NCI-H1436 treated with DMSO at 0.1 percent for 48 hours (cell line): ENCODE measurements around the gene BPHL.
"Not testable (repeated sequence)": the region's sequence is repeated elsewhere in the genome, so short reads cannot be mapped to it uniquely, and the experiment has no call there.

ENCODE experiments used
- DNase-seq: peaks from one replicate; lab custom pipeline; 2025; lab: John Stamatoyannopoulos, UW

Gene BPHL

GRCh38 chr6:3156184-3157130, 37.9 kb downstream of the BPHL start:
- not testable (repeated sequence) for DNase-seq

- no peak for DNase-seq
Observed at GRCh38 chr6:3157131-3157933, 38.8 kb downstream of the BPHL start, which contains the start of gene TUBB2A. TUBB2A (minus strand) TSS chr6:3157544; CDS start chr6:3157463, 81 bp downstream.

GRCh38 chr6:3159805-3160781, 41.6 kb downstream of the BPHL start:
- DNase-seq: peak; percentile 68

GRCh38 chr6:3162067-3162497, 43.6 kb downstream of the BPHL start:
- no peak for DNase-seq

- DNase-seq: no peak
Observed at GRCh38 chr6:3162565-3163247, 44.2 kb downstream of the BPHL start.

GRCh38 chr6:3163248-3163594, 44.7 kb downstream of the BPHL start:
- no peak for DNase-seq

- DNase-seq: no peak
Observed at GRCh38 chr6:3164388-3164787, 45.9 kb downstream of the BPHL start.

- no peak for DNase-seq
Observed at GRCh38 chr6:3165631-3166534, 47.4 kb downstream of the BPHL start.

- DNase-seq: not testable (repeated sequence)
Observed at GRCh38 chr6:3166535-3167225, 48.2 kb downstream of the BPHL start.

- DNase-seq: not testable (repeated sequence)
Observed at GRCh38 chr6:3168046-3168445, 49.5 kb downstream of the BPHL start.

- not testable (repeated sequence) for DNase-seq
Observed at GRCh38 chr6:3170676-3171075, 52.2 kb downstream of the BPHL start.

- not testable (repeated sequence) for DNase-seq
Observed at GRCh38 chr6:3171313-3172175, 53.0 kb downstream of the BPHL start.

- not testable (repeated sequence) for DNase-seq
Observed at GRCh38 chr6:3172789-3173188, 54.3 kb downstream of the BPHL start.

GRCh38 chr6:3173636-3174089, 55.2 kb downstream of the BPHL start:
- not testable (repeated sequence) for DNase-seq

- no peak for DNase-seq
Observed at GRCh38 chr6:3175715-3176402, 57.3 kb downstream of the BPHL start.

- no peak for DNase-seq
Observed at GRCh38 chr6:3176562-3177355, 58.2 kb downstream of the BPHL start.

GRCh38 chr6:3178666-3179065, 60.2 kb downstream of the BPHL start:
- DNase-seq: not testable (repeated sequence)
